GM21576 (cell line): Measurements from ENCODE around the gene FZD1.
A peak's percentile ranks its signal among the peaks of the same experiment; 100 is the strongest.

Source experiments
- ATAC-seq: cut with Tn5 transposase; IDR thresholded peaks from one replicate; pipeline ENCODE4 v1.9.1; 2021; ENCODE audit warnings: mild to moderate bottlenecking, moderate library complexity; ENCODE audit not compliant: unreplicated experiment

FZD1 gene

DNA sequence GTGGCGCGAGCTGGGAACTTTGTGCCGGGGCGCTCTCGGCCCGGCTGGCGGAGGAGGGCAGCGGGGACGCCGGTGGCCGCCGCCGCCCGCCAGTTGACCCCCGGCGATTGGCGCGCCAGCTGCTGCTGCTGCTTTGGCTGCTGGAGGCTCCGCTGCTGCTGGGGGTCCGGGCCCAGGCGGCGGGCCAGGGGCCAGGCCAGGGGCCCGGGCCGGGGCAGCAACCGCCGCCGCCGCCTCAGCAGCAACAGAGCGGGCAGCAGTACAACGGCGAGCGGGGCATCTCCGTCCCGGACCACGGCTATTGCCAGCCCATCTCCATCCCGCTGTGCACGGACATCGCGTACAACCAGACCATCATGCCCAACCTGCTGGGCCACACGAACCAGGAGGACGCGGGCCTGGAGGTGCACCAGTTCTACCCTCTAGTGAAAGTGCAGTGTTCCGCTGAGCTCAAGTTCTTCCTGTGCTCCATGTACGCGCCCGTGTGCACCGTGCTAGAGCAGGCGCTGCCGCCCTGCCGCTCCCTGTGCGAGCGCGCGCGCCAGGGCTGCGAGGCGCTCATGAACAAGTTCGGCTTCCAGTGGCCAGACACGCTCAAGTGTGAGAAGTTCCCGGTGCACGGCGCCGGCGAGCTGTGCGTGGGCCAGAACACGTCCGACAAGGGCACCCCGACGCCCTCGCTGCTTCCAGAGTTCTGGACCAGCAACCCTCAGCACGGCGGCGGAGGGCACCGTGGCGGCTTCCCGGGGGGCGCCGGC lies 870 bp downstream of the FZD1 start:
- ATAC-seq, result peak; percentile 34

DNA sequence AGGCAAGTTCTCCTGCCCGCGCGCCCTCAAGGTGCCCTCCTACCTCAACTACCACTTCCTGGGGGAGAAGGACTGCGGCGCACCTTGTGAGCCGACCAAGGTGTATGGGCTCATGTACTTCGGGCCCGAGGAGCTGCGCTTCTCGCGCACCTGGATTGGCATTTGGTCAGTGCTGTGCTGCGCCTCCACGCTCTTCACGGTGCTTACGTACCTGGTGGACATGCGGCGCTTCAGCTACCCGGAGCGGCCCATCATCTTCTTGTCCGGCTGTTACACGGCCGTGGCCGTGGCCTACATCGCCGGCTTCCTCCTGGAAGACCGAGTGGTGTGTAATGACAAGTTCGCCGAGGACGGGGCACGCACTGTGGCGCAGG lies 1.4 kb downstream of the FZD1 start:
- ATAC-seq, result no peak

DNA sequence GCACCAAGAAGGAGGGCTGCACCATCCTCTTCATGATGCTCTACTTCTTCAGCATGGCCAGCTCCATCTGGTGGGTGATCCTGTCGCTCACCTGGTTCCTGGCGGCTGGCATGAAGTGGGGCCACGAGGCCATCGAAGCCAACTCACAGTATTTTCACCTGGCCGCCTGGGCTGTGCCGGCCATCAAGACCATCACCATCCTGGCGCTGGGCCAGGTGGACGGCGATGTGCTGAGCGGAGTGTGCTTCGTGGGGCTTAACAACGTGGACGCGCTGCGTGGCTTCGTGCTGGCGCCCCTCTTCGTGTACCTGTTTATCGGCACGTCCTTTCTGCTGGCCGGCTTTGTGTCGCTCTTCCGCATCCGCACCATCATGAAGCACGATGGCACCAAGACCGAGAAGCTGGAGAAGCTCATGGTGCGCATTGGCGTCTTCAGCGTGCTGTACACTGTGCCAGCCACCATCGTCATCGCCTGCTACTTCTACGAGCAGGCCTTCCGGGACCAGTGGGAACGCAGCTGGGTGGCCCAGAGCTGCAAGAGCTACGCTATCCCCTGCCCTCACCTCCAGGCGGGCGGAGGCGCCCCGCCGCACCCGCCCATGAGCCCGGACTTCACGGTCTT lies 1.9 kb downstream of the FZD1 start:
- ATAC-seq, result no peak

DNA sequence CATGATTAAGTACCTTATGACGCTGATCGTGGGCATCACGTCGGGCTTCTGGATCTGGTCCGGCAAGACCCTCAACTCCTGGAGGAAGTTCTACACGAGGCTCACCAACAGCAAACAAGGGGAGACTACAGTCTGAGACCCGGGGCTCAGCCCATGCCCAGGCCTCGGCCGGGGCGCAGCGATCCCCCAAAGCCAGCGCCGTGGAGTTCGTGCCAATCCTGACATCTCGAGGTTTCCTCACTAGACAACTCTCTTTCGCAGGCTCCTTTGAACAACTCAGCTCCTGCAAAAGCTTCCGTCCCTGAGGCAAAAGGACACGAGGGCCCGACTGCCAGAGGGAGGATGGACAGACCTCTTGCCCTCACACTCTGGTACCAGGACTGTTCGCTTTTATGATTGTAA lies 2.5 kb downstream of the FZD1 start:
- ATAC-seq, result no peak

DNA sequence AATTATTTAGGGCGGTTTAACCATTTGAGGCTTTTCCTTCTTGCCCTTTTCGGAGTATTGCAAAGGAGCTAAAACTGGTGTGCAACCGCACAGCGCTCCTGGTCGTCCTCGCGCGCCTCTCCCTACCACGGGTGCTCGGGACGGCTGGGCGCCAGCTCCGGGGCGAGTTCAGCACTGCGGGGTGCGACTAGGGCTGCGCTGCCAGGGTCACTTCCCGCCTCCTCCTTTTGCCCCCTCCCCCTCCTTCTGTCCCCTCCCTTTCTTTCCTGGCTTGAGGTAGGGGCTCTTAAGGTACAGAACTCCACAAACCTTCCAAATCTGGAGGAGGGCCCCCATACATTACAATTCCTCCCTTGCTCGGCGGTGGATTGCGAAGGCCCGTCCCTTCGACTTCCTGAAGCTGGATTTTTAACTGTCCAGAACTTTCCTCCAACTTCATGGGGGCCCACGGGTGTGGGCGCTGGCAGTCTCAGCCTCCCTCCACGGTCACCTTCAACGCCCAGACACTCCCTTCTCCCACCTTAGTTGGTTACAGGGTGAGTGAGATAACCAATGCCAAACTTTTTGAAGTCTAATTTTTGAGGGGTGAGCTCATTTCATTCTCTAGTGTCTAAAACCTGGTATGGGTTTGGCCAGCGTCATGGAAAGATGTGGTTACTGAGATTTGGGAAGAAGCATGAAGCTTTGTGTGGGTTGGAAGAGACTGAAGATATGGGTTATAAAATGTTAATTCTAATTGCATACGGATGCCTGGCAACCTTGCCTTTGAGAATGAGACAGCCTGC lies 3.1 kb downstream of the FZD1 start:
- no peak for ATAC-seq

DNA sequence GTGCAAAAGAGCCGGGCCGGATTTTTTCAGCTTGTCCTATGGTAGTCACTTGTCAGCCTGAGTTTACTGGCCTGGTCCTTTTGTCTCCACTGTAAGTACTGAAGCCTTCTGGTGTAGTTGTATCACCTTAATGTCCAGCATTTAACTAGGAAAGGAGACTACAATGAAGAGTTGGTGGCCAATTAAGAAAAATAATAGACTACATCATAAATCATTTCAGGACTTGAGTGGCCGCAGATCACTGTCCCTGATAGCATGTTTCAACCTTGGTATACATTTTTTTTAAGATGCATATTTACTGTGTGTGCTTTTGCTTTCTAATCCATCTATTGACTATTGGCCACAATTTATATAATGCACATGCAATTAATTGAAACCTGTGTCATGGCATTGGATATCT lies 6.1 kb downstream of the FZD1 start:
- no peak for ATAC-seq

DNA sequence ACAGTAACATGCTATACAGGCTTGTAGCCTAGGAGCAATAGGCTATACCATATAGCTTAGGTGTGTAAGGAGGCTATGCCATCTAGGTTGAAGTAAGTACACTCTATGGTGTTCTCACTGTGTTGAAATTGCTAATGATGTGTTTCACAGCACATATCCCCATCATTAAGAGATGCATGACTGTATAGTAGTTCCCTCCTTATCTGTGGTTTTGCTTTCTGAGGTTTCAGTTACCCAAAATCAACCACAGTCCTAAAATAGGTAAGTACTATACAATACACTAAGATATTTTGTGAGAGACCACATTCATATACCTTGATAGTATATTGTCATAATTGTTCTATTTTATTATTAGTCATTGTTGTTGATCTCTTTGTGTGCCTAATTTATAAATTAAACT lies 12.7 kb downstream of the FZD1 start:
- peak; percentile 81 for ATAC-seq

DNA sequence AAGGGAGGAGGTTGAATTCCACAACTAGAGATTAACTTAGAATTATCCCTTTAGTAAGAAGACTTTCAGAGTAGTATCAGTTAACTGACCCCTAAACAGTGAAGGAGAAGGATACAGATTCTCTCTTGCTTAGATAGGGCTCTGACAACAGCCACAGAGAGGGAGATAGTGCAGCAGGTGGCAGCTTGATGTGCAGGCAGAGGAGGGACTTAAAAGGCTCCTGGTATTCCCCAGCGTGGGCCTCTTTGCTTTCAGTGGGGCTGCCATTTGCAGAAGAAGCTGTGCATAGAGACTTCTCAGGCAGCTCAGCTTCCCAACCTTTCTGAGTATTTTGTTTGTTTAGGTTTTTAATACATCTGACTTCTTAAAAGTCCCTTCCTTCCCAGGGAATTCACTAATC lies 16.0 kb downstream of the FZD1 start:
- ATAC-seq, result no peak

DNA sequence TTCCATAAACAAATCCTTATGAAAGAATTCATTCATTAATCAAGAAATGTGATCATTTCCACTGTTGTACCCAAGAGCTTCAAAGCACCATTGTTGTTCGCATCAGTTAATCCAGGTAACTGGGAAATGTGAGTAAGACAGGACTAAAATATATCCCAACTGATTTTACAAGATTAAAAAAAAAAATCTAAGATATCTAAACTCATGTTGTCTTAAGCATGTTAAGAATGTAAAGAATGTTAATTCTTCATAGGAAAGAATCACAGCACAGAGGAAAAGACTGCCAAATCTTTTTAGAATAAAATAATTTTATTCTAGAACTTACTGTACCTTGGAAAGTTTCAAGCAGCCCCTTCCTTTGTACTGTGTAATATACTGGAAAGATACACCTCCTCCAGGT lies 16.4 kb downstream of the FZD1 start:
- no peak for ATAC-seq

DNA sequence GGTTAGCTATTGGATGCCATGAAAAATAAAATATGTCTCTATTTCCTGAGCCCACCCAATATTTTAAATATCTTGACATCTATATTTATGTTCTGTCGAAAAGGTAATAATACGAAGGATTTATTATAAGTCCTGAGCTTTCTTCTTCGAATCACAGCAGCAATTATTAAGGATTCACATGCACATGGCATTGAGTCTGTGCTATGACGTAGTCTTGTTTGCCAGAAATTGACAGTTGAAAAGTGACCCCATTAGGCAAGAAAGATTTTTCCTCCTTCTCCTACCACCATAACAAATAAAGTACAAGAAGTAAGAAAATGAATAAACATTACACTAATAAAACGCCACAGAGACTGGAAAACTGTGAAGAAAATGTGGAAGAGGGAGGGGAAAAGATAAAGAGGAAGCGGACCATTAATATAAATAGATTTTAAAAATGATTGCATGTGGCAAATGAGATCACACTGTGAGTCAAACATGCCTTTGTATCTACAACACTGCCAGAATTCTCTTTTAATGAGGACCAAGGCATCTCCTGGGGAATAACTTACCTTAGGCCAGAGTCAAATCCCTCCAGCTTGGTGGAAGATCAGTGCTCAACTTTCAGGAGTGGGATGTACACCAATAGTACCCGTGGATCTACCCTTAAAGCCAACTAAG lies 21.6 kb downstream of the FZD1 start:
- ATAC-seq, result no peak

DNA sequence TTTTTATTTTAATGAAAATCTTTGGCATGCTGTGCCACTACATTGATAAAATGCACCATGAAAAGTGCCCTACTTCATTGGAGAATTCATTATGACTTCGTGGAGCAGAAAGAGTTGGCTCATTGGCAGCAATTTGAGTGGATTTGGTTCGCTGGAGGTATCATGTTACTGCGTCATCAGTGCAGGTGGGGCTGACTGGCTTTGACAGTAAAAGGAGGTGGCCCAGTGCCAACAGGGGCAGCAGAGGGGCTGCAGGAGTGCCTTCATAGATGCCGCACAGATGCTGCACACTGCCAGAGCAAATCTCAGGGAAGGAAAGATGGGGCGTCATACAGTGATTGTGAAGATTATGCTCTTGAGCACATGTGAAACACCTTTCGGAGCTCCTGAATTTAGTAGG lies 22.2 kb downstream of the FZD1 start:
- ATAC-seq, result no peak

DNA sequence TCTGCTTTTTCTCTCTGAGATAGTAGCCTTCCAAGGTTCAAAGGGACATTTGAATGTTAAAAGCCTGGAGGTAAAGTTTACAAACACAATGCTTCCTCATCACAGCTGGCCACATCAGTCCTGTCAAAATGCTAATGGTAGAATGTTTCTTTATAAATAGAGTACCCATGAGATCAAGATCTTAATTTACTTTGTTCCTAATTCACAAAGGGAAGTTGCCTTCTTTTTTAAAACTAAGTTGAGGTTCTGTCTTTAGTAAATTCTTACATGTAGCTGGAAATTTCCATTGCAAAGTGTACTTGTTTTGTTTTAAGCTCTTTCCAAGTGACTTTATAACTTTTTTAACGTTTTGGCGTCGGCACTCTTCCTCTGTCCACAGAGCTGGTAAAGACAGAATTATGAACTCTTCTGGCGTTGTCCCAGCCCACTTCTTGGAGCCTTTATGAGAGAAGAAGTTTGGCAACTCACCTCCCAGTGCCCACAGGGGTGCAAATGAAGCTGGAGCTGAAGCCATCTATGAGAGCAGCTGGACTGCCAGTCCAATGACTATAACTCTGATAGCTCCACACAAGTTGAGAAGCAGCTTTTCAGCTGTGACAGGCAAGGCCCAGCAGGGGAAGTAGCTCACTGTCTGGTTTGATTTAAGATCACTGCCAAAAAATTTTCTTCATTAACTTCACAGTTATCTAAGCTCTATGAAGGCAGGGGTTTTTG lies 23.3 kb downstream of the FZD1 start:
- ATAC-seq, result no peak

DNA sequence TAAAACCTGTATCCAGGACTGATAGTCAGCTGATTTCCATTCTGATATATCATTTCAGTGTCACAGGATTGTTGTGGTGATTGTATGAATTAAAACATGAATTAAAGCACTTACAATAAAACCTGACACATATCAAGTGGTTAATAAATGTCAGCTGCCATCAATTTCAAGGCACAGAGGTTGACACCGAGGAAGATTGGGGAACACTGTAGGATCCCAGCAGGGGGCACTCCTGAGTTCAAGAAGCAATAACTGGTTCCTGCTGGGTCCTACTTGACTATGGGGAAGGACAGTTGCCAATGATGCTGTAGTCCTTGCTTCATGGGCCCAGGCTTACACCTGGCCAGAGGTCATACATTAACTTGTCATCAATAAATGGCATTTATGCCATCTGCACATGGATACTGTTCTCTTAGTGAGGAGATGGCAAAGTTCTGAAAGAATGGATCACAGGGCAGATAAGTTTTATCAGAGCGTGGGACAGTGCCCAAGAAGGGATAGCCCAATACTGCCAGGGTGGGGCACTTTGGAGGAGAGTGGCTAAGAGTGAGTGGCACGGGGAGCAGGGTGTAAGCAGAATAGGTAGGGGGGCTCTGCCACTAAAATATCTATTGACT lies 24.1 kb downstream of the FZD1 start:
- ATAC-seq, result peak; percentile 55

DNA sequence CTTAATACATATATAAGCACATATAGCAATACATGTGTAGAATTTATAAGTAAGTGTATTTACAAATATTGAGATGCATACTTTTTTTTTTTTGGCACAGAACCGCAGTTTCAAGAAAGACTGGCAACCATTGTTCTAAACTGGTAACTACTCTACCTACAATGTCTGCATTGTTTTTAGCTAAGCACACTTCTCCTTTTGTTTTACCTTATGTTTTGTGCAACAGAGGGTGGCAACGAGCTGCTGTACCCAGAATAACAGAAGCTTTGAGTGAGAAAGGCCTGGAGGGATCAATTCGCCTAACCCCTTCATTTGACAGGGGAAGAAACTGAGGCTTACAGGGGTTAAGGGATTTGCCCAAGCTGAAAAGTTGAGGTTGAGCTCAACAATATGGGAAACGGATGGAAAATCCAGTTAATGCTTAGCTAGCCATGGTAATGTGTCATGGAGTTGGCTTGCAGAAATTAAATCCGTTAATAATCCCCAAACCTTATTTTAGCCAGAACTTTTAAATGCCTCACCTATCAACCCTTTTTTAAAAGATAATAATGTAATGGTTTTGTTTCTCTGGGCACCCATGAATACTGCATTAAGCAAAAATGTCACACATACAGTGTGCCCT lies 25.5 kb downstream of the FZD1 start:
- ATAC-seq, result no peak

DNA sequence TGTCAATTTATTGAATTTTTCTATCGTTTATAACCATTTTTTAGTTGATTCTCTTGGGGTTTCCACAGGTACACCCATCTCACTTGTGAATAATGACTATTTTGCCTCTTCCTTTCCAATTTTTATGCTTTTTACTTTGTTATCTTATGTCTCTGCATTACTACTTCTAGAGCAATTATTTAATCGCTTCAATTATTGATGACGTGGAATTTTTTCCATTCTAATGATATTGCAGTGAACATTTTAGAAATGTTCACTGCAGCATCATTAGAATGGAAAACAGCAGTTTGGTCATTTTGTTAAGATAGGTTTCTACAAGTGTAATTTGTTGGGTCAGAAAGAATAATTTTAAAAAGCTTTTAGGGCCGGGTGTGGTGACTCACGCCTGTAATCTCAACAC lies 27.1 kb downstream of the FZD1 start:
- ATAC-seq, result no peak

DNA sequence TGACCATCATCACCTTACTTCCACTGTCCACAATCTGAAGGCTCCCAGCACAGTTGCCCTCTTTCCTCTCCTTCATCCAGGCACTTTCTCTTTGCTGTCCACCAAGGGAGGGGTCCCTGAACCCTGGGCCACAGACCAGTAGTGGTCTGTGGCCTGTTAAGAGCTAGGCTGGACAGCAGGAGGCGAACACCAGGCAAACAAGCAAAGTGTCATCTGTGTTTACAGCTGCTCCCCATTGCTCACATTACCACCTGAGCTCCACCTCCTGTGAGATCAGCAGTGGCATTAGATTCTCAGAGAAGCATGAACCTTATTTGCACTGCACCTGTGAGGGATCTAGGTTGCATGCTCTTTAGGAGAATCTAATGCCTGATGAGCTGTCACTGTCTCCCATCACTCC lies 27.7 kb downstream of the FZD1 start:
- ATAC-seq, result no peak

DNA sequence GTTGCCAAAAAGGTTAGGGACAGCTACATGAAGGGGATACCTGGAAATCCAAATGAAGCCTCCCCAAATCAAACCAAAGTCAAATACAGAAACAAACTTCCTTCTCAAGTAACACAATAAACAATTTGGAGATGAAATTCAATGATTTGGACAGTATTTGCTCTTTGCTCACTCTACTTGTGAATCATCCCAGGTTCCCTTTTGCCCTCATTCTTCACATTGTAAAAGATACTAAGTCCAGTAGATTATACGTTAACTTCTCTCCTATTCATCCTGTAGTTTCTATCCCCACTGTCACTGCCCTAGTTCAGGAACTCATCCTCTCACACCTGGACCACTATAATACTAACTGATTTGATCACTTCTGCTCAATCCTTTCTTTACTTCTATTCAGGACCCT lies 28.3 kb downstream of the FZD1 start:
- no peak for ATAC-seq

DNA sequence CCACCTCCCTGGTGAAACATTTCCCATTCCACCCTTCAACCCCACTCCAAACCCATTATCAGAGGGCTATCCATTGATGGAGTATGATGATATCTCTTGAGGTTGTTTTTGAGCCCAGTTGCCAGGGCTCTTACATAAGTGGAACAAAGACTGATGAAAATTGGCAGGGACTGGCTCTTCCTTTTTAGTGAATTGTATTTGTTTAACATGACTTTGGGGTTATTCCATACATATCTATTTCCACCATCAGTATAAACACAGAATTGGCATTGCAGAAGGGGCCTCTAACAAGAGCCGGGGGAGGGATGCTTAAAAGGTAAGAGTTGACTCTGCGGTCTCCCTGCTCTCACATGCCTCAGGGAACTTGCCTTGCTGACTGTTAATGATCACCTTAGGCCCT lies 28.9 kb downstream of the FZD1 start:
- ATAC-seq, result no peak

DNA sequence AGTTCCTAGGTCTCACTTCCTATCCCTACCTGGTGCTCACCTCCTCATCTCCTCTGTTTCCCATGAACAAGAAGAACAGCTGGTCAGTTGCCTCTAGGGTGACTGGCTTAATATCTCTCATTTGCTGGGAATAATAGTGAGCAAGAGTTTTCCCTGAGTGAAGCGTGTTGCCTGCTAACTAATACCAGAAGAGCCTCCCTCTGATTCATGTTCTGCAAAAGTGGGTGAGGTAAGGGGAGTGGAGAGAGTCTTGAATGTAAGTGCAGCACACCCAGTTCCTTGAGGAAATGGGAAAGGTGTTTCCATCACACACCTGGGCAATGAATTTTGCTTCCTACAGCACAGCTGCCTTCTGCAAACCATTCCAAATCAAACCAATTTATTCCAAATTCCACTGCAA lies 29.6 kb downstream of the FZD1 start:
- no peak for ATAC-seq

DNA sequence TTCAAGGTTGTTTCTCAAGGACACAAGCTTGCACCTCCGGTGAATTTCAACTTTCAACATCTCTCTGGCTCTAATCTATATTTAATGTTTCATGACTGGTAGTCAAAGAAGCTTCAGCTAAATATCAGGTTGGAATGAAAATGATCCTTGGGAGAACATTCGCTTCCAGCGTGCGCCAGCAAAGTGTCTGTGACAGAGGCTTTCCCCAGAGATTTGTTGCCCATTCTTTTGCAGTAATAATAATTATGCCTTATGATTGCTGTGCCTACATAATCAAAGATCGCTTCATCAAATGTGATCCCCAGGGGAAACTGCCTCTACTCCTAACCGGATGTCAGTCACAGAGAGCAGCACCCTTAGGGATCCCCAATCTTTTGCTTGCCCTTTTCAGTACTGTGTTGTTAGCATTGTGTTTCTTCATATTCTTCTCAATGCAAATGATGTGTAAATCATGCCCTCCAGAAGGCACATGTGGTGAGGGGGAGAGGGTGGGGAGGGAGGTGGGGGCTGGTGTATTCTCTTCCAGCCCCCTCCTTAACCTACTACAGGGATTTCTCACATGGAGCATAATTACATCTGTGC lies 30.5 kb downstream of the FZD1 start:
- no peak for ATAC-seq
